ENCODE measurements around the gene DNM2.
"Not testable (repeated sequence)": the region's sequence is repeated elsewhere in the genome, so short reads cannot be mapped to it uniquely, and the experiment has no call there.

DNM2 gene

GRCh38 chr19:10756791-10757190 is 38.9 kb downstream of the DNM2 start:
- no peak overlapping the region for H3K4me3 ChIP-seq (ENCODE audit: control insufficient read depth, low read depth, low read length)
- DNase-seq (ENCODE audit: low read depth): no peak
- no peak for TF ChIP-seq CTCF (IDR thresholded peaks at IDR 0.05; ENCODE audit: control insufficient read depth, insufficient read depth, low read depth, low read length, missing control alignments)

- DNase-seq (ENCODE audit: low read depth); H3K4me3 ChIP-seq (ENCODE audit: control insufficient read depth, low read depth, low read length): not testable (repeated sequence)
Measured at GRCh38 chr19:10758050-10758449, 40.2 kb downstream of the DNM2 start.

- H3K4me3 ChIP-seq (ENCODE audit: control insufficient read depth, low read depth, low read length): no peak overlapping the region
- TF ChIP-seq CTCF (IDR thresholded peaks at IDR 0.05; ENCODE audit: control insufficient read depth, insufficient read depth, low read depth, low read length, missing control alignments): no peak
- no peak for DNase-seq (ENCODE audit: low read depth)
Measured at GRCh38 chr19:10758978-10759377, 41.1 kb downstream of the DNM2 start.

- no peak for TF ChIP-seq CTCF (IDR thresholded peaks at IDR 0.05; ENCODE audit: control insufficient read depth, insufficient read depth, low read depth, low read length, missing control alignments)
- H3K4me3 ChIP-seq (ENCODE audit: control insufficient read depth, low read depth, low read length): no peak overlapping the region
- DNase-seq (ENCODE audit: low read depth): no peak
Measured at GRCh38 chr19:10760273-10760944, 42.5 kb downstream of the DNM2 start.

- no peak for DNase-seq (ENCODE audit: low read depth)
- TF ChIP-seq CTCF (IDR thresholded peaks at IDR 0.05; ENCODE audit: control insufficient read depth, insufficient read depth, low read depth, low read length, missing control alignments): no peak
- no peak overlapping the region for H3K4me3 ChIP-seq (ENCODE audit: control insufficient read depth, low read depth, low read length)
Measured at GRCh38 chr19:10761443-10762250, 43.8 kb downstream of the DNM2 start.

- no peak for TF ChIP-seq CTCF (IDR thresholded peaks at IDR 0.05; ENCODE audit: control insufficient read depth, insufficient read depth, low read depth, low read length, missing control alignments)
- DNase-seq (ENCODE audit: low read depth): no peak
- no peak overlapping the region for H3K4me3 ChIP-seq (ENCODE audit: control insufficient read depth, low read depth, low read length)
Measured at GRCh38 chr19:10762656-10763055, 44.8 kb downstream of the DNM2 start.

- no peak for DNase-seq (ENCODE audit: low read depth)
- no peak for TF ChIP-seq CTCF (IDR thresholded peaks at IDR 0.05; ENCODE audit: control insufficient read depth, insufficient read depth, low read depth, low read length, missing control alignments)
- no peak overlapping the region for H3K4me3 ChIP-seq (ENCODE audit: control insufficient read depth, low read depth, low read length)
Measured at GRCh38 chr19:10763411-10763810, 45.5 kb downstream of the DNM2 start.
